Neural progenitor cell (in vitro differentiated cells): Measurements from ENCODE around the gene AANAT.

ENCODE experiments used
- CTCF ChIP-seq: fragments of 200-600 bp; sonication (generic); IDR thresholded peaks from 2 replicates; pipeline ENCODE4 v1.5.1; 2017; ENCODE audit warnings: antibody characterized with exemption, mild to moderate bottlenecking
- EZH2 ChIP-seq: fragments of 200-600 bp; sonication (generic); IDR thresholded peaks from 2 replicates; pipeline ENCODE4 v1.6.1; 2017; ENCODE audit warnings: antibody characterized with exemption, mild to moderate bottlenecking, moderate library complexity
- EZH2phosphoT487 ChIP-seq: fragments of 200-600 bp; sonication (generic); IDR thresholded peaks from 2 replicates; pipeline ENCODE4 v1.6.1; 2017; ENCODE audit warnings: antibody characterized with exemption

DNA sequence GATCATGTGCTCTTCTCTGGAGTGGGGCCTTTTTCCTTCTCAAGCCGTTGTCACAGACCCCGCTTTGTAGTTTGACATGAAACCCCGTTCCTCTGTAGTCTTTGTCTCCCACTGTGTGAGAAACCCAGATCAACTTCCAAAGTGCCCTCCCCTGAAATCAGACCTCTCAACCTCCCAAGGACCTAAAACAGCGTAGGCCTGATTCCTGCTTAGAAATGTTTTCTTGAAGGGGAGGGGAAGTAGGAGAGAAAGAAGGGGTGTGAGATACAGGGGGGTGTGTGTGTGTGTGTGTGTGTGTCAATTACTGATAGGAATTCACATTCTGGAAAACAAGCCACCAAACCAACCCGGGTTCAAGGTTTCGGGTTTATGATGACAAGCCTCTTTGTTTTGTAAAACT lies 15.9 kb upstream of the AANAT start:
- TF ChIP-seq EZH2 = no peak
- no peak for TF ChIP-seq CTCF
- TF ChIP-seq EZH2phosphoT487 = no peak
